Thyroid gland (tissue), 4 donors: ENCODE measurements around the gene TFAP2C.

Experiments
- CTCF ChIP-seq, 6 experiments: fragments of 200-600 bp in 3 of 6; fragments of 450-650 bp in 3 of 6; sonication (generic) in 3 of 6; IDR thresholded peaks; one replicate each; pipeline ENCODE4 v1.5.1; 2016 to 2019; ENCODE audit warnings: antibody characterized with exemption in 6 of 6, mild to moderate bottlenecking in 2 of 6, inconsistent platforms in 1 of 6, moderate library complexity in 1 of 6
- POLR2A ChIP-seq, 2 donors: fragments of 450-650 bp; IDR thresholded peaks; one replicate each; pipeline ENCODE4 v1.6.1; 2017; ENCODE audit warnings: antibody characterized with exemption in 2 of 2, mild to moderate bottlenecking in 2 of 2, moderate library complexity in 1 of 2

- TF ChIP-seq CTCF (IDR thresholded peaks at IDR 0.05) (no peak), POLR2A (IDR thresholded peaks at IDR 0.05) (no peak)
Observed at GRCh38 chr20:56607061-56607704, 21.9 kb upstream of the TFAP2C start.
